Globus pallidus (tissue), 1 donor: ENCODE results near the gene CFAP99.
A peak's percentile ranks its signal among the peaks of the same experiment; 100 is the strongest.

ENCODE experiments used
- DNase-seq: peaks from one replicate; pipeline ENCODE4 v3.0.0-alpha.2; 2015; ENCODE audit warnings: low spot score

CFAP99 gene

DNA sequence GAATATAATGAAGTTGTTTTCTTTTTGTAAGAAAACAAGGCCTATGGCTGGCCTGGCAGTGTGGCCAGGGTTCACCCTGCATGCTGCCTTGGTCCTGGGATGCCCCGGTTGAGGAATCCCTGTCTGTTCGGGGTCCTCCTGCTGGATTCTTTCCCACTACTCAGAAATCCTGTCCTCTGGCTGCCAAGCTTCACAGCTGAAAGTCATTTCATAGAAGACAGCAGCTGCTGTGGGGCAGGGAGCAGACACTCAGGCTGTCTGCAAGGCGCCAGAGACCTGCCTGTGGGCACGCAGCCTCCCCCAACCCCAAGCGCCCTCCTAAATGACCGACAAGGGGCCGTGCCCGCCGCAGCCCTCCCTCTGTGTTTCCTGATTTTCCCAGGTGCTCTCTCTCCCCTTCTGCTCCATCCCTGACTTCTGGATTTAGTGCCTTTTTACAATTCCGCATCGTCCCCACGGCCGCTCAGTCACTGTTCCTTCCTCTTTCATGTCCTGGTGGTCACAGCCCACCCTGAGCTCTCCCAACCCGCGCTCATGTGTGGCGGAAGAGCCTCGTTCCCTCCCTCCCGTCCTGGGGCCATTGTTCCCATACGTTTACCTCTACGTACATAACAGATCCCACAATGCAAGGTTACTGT is 27.9 kb upstream of the CFAP99 start:
- DNase-seq, result no peak

DNA sequence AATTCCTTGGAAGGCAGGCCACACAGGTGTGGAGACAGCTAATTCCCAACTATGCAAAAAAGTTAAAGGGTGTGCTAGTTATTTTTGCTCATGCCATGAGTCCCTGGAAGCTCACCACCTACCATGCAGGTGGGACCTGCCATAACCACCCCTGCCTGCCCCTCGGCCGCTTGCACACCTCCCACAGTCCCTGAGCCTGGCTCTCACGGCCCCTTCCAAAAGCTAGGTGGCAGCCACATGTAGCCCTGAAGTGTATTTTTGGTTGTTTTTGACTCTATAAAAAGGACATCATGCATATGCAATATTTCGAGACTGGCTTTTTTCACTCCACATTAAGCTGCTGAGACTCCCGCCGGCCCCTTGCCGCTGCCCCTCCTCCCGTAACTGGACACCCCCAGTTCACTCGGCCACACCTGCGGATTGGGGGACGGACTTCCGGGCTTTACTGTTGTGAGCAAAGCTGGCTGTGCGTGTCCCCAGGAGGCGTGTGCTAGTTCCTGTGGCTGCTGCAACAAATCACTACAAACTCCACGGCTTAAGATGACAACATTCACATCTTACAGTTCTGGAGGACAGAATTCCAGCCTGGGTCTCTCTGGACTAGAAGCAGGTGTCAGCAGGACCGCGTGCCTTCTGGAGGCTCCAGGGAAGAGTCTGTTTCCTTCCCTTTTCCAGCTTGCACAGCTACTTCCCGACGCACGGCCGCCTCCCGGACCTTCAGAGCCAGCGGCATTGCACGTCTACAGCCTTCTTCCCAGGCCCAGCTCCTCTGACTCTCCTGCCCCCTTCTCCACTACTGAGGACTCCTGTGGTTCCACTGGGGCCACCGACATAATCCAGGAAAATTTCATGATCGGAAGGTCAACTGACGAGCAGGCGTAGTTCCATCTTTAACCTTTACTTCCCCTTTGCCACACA is 25.1 kb upstream of the CFAP99 start:
- no peak for DNase-seq

DNA sequence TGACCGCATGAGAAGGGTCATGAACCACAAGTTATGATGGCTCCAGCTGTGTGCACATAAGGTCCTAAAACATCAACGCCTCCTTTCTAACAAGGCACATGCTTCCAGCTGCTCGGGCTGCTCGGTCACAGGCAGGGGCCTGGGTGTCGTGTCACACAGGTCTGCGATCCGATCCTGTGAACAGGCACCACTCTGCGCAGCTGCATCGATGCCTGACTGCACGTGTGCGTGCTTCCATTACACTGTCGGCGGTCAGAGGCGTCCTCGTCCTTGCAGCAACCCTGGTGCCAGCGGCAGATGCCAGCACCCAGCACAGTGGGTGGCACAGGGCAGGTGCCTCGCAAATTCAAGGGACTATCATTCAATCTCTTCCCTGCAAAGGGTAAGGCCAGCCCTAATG is 24.2 kb upstream of the CFAP99 start:
- DNase-seq, result no peak

DNA sequence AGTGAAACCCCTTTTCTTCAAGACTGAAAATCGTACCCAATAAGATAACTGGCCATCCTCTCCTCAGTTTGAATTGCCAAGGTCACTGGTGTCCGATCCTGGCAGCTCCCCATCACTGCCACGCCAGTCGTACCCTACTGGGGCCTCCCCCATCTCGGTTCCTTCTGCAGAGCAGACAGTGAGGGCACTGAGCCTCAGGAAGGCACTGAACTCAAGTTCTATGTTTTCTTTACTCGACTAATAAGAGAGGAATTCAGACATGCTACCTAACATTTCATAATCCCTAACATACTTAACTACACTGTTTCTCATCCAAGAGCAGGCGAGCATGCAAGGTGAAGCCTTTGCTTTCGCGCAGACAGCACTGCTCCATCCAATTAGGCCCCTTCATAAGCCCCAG is 23.7 kb upstream of the CFAP99 start:
- DNase-seq, result no peak

DNA sequence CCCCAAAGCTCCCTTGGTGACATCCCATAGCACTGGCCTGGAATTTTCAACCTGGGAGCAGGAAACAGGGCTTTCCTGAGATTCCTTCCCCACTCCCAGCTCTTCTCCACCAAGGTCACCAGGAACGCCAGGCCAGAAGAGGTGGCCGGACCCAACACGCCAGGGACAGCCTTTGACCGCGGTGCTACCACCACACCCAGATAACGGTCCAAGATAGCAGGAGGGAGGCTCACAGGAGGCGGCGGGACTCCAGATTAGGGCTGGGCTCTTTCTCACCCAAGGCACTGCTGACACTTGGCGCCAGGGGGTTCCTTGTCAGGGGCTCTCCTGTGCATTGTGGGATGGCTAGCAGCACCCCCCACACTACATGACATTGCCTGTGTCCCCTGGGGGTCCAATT is 23.2 kb upstream of the CFAP99 start:
- DNase-seq, result no peak

DNA sequence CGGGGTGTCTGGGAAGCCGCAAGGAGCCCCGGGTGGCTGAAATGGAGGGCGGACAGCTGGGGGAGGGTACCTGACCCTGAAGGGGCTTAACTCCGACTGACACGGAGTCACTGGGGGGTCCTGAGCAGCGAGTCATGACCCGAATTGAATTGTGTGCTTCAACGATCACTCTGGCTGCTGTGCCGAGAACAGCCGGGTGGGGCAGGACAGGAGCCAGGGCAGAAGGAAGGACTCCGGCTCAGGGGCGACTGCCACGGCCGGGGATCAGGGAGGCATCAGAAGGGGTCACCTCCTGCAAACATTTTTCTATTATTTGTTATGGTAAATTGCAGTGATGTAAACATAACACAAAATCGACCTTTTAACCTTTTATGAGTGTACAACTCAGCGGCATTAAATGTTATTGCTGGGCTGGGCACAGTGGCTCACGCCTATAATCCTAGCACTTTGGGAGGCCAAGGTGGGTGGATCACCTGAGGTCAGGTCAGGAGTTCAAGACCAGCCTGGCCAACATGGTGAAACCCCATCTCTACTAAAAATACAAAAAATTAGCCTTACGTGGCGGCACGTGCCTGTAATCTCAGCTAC is 21.9 kb upstream of the CFAP99 start:
- no peak for DNase-seq

DNA sequence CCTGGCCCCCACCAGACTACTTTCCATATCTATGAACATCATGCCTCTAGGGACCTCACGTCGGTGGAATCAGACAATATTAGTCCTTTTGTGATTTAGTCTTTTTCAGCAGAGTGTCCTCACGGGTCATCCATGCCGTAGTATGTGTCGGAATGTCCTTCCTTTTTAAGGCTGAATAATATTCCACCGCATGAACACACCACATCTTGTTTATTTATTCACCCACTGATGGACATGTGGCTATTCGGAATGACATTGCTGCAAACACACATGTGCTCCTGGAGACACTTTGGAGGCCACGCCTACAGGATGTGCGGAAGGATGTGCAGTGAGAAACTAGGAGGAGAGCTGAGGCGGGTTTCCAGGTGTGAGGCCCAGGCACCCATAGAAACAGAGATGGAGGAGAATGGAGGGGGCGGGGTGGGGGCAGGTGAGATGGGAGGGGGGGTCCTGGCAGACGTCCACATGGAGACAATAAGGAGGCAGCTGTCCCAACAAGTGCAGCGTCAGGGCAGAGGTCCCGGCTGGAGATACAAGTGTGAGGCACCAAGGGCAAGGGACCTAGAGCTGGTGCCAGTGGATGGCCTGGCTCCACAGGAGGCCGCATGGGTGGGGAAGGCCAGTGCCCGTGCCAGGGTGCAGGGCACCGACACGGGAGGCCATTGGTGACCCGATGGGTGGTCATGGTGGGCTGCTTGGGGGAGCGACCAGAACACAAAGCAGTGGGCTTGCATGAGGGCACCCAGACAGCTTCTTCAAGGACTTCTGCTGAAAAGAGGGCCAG is 21.0 kb upstream of the CFAP99 start:
- DNase-seq, result no peak

DNA sequence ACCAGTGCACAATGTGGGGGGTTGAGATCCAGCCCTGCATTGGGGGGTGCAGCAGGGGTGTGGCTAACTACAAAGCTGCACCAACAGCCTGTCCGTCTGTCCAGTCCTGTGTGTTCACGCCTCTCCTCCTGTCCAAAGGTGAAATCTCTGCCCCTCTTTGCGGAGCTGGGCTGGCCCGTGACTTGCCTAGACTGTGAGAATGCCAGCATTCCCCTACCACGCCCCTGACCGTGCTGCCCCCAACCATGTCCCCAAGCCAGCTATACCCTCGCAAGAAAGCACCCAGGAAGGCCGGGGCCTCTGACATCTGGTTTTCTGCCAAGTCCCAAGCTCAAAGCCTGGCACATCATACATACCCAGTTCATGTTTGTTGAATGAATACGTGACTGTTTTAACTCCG is 19.5 kb upstream of the CFAP99 start:
- DNase-seq, result no peak

DNA sequence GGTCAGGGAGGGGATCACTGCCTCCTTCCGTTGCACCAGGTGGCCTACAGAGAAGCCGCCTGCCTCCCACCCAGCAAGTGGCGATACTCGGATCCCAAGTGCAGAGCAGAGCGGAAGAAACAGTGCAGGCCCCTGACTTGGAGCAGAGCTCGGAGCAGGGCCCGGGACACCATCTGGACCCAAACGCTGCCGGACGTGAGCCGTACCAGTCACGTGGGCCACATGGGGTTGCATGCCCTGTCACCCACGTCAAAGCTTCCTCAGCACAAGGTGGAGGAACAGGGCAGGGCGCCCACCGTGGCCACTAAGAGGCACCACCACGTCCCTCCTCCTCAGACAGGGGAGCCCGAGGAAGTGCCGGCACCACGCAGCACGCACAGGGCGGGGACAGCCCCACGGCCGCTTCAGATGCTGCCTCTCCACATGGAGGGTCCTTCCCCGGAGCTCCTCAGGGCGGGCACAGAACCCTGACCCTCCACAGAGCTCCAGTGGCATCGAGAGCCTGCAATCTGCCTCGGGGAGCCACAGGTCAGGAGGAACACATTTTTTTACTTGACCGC is 19.0 kb upstream of the CFAP99 start:
- no peak for DNase-seq

DNA sequence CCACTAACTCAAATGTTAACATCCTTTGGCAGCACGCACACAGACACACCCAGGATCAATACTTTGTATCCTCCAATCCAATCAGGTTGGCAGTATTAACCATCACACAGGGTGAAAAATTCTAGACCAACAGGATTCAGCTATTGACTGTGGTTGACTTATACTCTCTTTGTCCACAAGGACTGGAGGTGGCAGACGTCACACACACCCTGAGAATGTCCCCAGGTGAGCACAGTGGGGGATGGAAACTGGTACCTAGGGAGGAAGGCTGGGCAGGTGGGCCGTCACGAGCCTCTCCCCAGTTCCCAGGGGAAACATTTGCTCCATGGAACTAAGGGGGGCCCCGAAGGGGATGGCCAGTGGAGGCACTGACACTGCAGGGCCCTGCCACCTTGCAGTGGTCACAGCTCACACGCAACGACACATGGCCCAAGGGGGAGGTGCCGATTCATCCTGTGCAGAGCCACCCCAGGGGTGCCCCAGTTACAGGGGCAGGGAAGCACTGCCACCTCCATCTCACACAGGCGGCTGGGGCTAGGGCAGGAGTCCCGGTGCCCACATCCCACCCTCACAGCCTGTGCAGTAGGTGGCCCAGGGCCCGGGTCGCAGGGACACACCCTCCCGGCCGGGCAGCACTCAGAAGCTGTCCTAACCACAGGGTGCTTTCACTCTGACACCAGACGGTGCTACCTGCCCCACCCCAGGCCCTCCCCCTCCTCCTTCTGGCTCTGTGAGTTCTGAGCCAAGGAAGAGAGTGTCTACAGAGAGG is 17.7 kb upstream of the CFAP99 start:
- no peak for DNase-seq

DNA sequence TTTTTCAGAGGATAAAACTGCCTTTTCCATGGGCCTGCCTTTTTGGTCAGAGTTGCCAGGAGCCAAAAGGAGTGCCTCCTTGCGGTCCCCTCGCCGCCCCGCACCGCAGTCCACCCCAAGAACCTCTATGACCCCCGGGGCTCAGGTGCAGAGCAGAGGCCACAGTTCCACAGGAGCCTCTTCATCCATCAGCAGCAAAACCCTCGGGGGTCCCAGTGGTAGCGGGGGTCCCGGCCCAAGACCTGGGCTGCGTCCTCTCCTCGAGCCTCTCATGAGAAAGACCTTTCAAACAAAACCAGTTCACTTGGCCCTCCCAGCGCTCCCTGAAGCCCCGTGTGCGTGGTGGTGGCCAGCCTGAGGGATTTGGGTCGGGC is 17.2 kb upstream of the CFAP99 start:
- no peak for DNase-seq

DNA sequence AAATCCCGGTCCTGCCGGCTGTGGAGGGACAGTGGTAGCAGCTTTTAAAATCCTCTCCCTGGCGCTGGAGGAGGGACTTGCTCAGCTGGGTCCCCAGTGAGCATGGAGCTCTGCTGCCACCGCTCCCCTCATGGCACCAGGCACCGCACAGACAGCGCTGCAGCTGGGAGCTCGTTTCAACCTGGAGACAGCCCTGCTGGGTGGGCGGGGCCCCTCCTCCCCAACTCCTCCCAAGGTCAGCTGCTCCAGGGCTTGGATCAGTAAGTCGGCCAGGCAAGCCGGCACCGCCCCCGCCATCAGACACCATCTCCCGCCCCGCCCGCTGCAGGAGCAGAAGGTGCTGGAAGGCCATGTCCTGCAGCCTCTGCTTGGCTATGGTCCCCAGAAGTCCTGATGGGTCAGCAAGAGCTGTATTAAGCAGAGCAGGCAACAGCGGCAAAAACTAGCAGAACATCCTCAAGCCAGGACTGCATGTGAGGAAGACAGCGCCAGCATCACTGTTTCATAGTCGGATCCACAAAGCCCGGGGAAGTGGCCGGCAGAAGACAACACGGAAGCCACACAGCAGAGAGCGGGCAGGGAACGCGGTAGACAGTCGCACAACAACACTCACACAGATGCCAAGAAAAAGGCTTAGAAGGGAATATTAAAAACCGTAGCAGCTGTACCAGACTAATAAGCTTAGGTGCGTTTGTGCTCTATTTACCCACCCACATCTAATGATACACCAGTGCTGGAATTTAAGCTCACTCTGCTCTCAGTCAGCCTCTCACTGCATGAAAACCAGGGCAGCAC is 16.5 kb upstream of the CFAP99 start:
- peak; percentile 66 for DNase-seq

DNA sequence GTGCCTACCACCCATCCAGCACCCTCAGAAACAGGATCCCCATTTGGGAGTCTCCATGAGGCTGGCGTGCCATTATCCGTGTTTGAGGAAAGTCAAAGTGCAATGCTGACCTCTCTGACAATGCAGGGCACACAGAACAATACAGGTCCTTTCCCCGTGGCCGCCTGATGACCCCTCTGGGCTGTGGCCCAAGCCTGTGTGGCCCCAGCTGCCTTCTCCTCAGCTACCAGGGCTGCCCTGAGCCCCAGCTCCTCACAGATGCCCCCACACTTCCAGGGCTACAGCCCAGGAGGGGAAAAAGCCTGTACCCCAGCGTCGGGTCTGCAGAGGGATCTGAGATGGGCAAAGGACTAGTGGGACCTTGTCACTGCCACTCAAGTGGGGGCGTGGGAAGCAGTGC is 15.8 kb upstream of the CFAP99 start:
- DNase-seq, result peak; percentile 83

DNA sequence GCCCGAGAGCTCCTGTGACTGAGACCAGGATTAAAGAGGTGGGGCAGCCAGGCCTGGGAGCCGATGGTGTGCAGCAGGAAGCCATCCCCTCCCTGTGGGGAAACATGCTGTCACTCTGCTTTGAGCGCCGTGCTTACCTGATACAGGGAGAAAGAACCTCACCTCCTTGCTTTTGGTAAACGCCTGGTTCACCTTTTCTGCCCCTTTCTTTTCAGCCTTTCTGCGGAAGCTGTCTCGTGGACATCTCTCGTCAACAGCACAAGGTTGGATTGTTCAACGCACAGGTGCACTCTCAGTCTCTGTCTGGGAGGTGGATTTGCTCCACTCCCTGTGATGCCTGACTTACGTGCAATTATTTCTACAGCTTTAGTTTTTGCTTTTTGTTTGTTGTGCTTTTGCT is 12.3 kb upstream of the CFAP99 start:
- DNase-seq, result no peak

DNA sequence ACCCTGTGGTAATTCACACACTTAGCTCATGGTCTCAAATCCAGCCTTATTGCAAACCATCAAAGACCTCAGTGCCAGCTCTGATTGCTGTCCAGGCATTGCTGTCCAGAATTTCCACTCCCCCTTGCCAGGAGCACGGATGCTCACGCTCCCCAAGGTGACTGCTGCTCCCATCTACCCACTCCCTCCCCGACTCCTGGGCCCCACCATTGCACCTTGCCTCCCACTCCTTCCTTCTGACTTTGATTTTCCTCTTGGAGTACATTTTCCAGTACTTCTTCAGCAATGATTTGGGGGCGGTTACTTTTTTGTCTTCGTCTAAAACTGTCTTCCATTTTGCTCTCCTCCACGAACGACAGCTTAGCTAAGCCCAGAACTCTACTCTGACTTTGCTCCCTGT is 11.8 kb upstream of the CFAP99 start:
- no peak for DNase-seq

DNA sequence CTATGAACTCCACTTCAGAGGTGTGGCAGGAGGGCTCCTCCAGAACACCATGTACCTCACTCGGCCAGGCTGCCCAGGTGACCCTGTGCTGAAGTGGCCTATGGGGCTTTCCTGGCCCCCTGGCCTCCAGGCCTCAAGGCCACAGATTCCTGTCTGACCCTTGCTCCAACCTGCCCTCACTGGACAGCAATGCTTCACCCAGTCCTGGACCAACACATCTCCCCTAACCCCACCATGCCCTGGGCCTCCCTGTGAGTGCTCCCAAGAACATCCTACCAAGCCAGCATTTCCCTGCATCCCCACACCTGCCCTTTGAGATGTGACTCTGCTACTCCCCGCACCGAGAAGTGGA is 10.8 kb upstream of the CFAP99 start:
- DNase-seq, result no peak

DNA sequence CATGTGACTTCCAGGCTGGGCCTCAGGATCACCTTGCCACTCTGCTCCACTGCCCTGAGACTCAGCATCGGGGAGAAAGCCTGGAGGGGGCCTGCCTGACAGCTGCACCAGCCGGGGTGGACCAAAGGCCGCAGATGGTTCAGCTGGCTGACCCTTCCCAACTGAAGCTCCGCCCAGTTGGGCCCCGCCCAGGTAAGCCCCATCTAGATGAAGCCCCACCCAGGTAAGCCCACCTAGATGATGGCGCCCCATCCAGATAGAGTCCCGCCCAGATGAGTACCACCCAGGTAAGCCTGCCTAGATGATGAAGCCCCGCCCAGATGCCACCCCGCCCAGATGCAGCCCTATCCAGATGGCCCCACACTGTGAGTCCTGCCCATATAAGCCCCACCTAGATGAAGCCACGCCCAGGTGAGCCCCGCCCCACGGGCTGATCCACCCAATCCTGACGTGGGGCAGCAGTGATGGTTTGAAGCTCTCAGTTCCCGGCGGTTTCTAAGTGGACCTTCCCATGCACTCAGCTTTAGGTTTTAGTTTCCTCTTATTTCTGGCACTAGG is 10.3 kb upstream of the CFAP99 start:
- no peak for DNase-seq

DNA sequence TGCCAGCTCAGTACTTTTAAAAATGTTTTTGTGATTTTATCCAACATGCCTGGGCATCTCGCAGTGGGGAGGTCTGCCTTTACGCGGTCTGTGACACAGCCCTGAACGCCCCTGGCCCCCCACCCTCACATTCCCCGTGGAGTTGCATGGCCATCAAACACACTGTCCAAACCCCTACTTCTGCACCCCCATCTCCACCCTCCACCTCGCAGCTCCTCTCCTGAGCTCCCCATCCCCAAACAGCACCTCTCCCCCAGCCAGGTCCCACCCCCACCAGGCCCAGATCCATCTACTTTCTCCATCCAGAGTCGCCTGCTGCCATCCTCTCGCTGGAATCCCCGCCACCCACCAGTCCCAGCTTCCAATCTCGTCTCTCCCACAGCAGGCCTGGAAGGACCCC is 9.8 kb upstream of the CFAP99 start:
- DNase-seq, result no peak

DNA sequence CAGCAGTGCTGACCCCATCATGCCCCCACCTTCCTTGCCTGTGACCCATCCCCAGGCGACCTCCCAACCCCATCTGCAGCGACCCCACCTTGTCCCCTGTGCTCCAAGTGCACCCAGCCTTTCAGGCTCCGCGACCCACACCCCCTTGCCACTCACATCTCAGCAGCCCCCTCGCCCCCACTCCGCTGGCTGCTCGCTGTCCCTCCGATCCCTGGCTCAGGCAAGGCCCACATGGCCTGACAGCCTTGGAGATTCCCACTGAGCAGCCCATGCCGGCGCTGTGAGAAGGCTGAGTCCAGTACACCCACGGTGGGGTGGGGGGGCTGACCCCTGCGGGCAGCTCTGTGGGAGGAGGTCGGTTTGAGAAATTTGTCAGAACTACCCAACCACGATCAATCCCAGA is 9.4 kb upstream of the CFAP99 start:
- DNase-seq, result no peak

DNA sequence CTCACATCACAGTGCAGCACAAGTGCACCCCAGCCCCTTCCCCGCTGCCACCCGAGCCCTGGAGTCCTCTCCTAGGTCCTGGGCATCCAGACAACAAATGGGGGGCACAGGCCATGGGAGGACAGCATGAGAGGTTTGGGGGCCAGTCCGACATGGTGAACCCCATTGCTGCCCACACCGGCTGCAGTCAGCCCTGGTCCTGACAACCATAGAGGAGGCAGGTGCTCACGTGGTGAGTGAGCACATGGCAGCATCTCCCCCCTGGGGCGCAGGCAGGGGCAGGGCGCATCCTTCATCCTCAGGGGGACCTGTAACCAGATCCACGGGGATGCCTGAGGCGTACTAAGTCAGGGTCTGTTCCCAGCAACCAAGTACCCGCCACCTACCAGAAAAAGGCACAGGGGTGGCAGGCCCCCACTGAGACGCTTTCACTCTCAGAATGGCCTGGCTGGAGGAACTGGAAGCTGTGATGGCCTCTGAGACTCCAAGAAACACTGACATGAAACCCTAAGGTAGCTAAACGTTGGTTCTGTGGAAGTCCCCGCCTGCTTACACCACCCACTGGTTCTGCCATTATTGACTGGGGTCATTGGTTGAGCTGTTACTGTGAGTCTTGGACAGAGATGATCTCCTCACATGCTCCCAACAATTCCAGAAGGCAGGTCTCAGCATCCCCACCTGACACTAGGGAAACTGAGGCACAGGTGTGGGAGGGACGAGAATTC is 6.8 kb upstream of the CFAP99 start:
- no peak for DNase-seq
